ENCODE measurements around the gene EHBP1L1.

- TF ChIP-seq POLR2A (IDR thresholded peaks at IDR 0.05) (no peak), EP300 (IDR thresholded peaks at IDR 0.05) (no peak)
- TF ChIP-seq, protein P1, sequence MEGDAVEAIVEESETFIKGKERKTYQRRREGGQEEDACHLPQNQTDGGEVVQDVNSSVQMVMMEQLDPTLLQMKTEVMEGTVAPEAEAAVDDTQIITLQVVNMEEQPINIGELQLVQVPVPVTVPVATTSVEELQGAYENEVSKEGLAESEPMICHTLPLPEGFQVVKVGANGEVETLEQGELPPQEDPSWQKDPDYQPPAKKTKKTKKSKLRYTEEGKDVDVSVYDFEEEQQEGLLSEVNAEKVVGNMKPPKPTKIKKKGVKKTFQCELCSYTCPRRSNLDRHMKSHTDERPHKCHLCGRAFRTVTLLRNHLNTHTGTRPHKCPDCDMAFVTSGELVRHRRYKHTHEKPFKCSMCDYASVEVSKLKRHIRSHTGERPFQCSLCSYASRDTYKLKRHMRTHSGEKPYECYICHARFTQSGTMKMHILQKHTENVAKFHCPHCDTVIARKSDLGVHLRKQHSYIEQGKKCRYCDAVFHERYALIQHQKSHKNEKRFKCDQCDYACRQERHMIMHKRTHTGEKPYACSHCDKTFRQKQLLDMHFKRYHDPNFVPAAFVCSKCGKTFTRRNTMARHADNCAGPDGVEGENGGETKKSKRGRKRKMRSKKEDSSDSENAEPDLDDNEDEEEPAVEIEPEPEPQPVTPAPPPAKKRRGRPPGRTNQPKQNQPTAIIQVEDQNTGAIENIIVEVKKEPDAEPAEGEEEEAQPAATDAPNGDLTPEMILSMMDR (IDR thresholded peaks at IDR 0.05): no peak
These were observed 21.6 kb upstream of the EHBP1L1 start for GRCh38 chr11:65554057-65554818.

Measured in ovary (tissue), 3 donors.